NOMO-1 treated with DMSO at 0.1 percent for 48 hours (cell line): ENCODE measurements around the gene RNLS.
A peak's percentile ranks its signal among the peaks of the same experiment; 100 is the strongest.

Experiments used
- DNase-seq: peaks from one replicate; lab custom pipeline; 2025; ENCODE audit not compliant: unreplicated experiment; lab: John Stamatoyannopoulos, UW

RNLS gene

GRCh38 chr10:88525371-88526069 lies 57.6 kb downstream of the RNLS start:
- DNase-seq, result no peak

GRCh38 chr10:88523739-88524400 lies 59.2 kb downstream of the RNLS start:
- DNase-seq, result no peak

- no peak for DNase-seq
Observed at GRCh38 chr10:88522715-88523114, 60.4 kb downstream of the RNLS start.

GRCh38 chr10:88521791-88522190 lies 61.3 kb downstream of the RNLS start:
- DNase-seq, result no peak

- DNase-seq, result no peak
Observed at GRCh38 chr10:88515235-88515634, 67.9 kb downstream of the RNLS start.

GRCh38 chr10:88512599-88512998 lies 70.5 kb downstream of the RNLS start:
- DNase-seq, result no peak

- DNase-seq, result no peak
Observed at GRCh38 chr10:88508796-88509195, 74.3 kb downstream of the RNLS start.

GRCh38 chr10:88507826-88508453 lies 75.2 kb downstream of the RNLS start:
- DNase-seq, result no peak

- peak; percentile 6 for DNase-seq
Observed at GRCh38 chr10:88507404-88507803, 75.7 kb downstream of the RNLS start.

- DNase-seq, result no peak
Observed at GRCh38 chr10:88505680-88506215, 77.4 kb downstream of the RNLS start.

GRCh38 chr10:88505265-88505664 lies 77.9 kb downstream of the RNLS start:
- no peak for DNase-seq

- DNase-seq, result no peak
Observed at GRCh38 chr10:88500656-88501055, 82.5 kb downstream of the RNLS start.

GRCh38 chr10:88499569-88500470 lies 83.3 kb downstream of the RNLS start:
- no peak for DNase-seq

- no peak for DNase-seq
Observed at GRCh38 chr10:88497913-88498312, 85.2 kb downstream of the RNLS start.

GRCh38 chr10:88494537-88494936 lies 88.6 kb downstream of the RNLS start:
- no peak for DNase-seq

GRCh38 chr10:88493691-88494483 lies 89.2 kb downstream of the RNLS start:
- peak; percentile 70 for DNase-seq

GRCh38 chr10:88491314-88491713 lies 91.8 kb downstream of the RNLS start:
- DNase-seq, result peak; percentile 88

GRCh38 chr10:88490231-88490980 lies 92.7 kb downstream of the RNLS start:
- peak; percentile 59 for DNase-seq

- no peak for DNase-seq
Observed at GRCh38 chr10:88489107-88489506, 94.0 kb downstream of the RNLS start.
